PC-3 (cell line): ENCODE results near the gene NAV2.

Experiments
- CTCF ChIP-seq: fragments of 300-600 bp; sonication (generic); conservative IDR thresholded peaks from 2 replicates; pipeline ENCODE4 v1.5.1; 2017; ENCODE audit warnings: antibody characterized with exemption, low read depth, mild to moderate bottlenecking, low read length
- EZH2 ChIP-seq: fragments of 300-600 bp; sonication (generic); IDR thresholded peaks from one replicate; pipeline ENCODE4 v1.6.1; 2017; ENCODE audit warnings: antibody characterized with exemption, mild to moderate bottlenecking, low read length; ENCODE audit not compliant: unreplicated experiment
- EZH2phosphoT487 ChIP-seq: fragments of 300-600 bp; sonication (generic); IDR thresholded peaks from 2 replicates; pipeline ENCODE4 v1.6.1; 2018; ENCODE audit warnings: mild to moderate bottlenecking, antibody characterized with exemption, low read length, borderline replicate concordance

DNA sequence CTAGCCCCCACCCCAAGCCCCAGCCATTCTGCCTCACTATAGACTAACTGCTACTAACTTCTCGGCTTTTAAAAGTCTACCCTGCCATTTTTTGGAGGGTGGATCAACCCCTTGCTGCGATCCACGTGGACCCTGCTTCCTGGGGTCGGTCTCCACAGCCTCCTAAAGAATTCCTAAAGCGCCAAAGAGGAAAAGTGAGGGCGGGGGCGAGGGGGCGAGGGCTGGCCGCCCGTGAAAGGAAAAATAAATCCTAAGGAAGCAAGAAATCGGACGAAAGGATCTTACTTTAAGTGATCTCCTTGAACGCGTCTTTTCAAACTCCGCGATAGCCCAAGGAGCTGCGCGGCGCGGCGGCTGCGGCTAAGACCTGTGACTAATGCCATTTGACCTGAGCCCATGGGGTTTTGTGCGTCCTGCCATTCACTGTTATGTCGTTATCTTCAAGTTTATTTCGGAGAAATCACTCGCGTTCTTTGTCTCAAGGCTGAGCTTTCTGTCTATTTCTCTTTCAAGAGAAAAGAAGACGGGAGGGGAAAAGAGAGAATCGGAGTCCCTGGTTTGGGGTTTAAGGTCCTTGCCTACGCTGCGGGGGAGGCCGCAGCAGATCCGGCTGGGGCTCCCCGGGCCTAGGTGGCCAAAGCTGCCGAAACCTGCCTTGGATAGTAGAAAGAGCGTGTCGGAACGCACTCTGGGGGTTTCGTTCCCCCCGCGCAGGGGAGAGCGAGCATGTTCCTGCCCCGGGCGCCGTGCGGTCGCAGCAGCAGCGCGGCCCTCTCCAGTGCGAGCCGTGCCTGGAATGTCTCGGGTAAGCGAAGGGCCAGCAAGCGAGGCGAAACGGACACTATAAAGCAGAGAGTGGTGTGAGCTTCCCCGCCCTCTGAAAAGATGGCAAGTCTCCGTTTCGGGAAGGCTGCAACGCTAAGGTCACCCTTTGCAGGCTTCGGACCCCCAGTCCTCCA is 450.5 kb downstream of the NAV2 start:
- TF ChIP-seq CTCF (no peak), EZH2 (no peak), EZH2phosphoT487 (no peak)
